Karpas-422 (cell line): Measurements from ENCODE around the gene RPL39. TPM values are rescaled to one million over a fixed set of nuclear protein-coding genes. Genes with fewer than 3 reads are reported as not detected.
"Not testable (repeated sequence)": the region's sequence is repeated elsewhere in the genome, so short reads cannot be mapped to it uniquely, and the experiment has no call there.

Experiments used
- DNase-seq: peaks from one replicate; pipeline ENCODE4 v3.0.0-alpha.2; 2015
- H2AFZ ChIP-seq: fragments of 200-600 bp; sonication (generic); 2 replicates; pipeline ENCODE4 v1.6.1; 2014; ENCODE audit warnings: antibody characterized with exemption, low read length, mixed read lengths
- H3K27ac ChIP-seq: fragments of 200-600 bp; sonication (generic); 2 replicates; pipeline ENCODE4 v1.5.1; 2014; ENCODE audit warnings: mild to moderate bottlenecking, low read length, moderate library complexity
- H3K27me3 ChIP-seq: fragments of 200-600 bp; sonication (generic); 2 replicates; pipeline ENCODE4 v1.6.1; 2014; ENCODE audit warnings: low read length, mixed read lengths
- H3K36me3 ChIP-seq: fragments of 200-600 bp; sonication (generic); 2 replicates; pipeline ENCODE4 v1.6.1; 2014; ENCODE audit warnings: low read length, mixed read lengths; ENCODE audit not compliant: insufficient read depth
- H3K4me1 ChIP-seq: fragments of 200-600 bp; sonication (generic); 2 replicates; pipeline ENCODE4 v1.6.1; 2014; ENCODE audit warnings: mild to moderate bottlenecking, low read length, mixed read lengths
- H3K4me2 ChIP-seq: fragments of 200-600 bp; sonication (generic); 2 replicates; pipeline ENCODE4 v1.6.1; 2014; ENCODE audit warnings: low read length, low read depth, mild to moderate bottlenecking; ENCODE audit not compliant: poor library complexity, severe bottlenecking
- H3K4me3 ChIP-seq: fragments of 200-600 bp; sonication (generic); 2 replicates; pipeline ENCODE4 v1.5.1; 2014; ENCODE audit warnings: mild to moderate bottlenecking, antibody characterized with exemption, low read length, mixed read lengths
- H3K79me2 ChIP-seq: fragments of 200-600 bp; sonication (generic); 2 replicates; pipeline ENCODE4 v1.6.1; 2014; ENCODE audit warnings: mild to moderate bottlenecking, low read length, mixed read lengths
- H3K9ac ChIP-seq: fragments of 200-600 bp; sonication (generic); 2 replicates; pipeline ENCODE4 v1.6.0; 2014; ENCODE audit warnings: low read length
- H3K9me2 ChIP-seq: fragments of 200-600 bp; sonication (generic), shearing (Covaris generic); replicated peaks from 2 replicates; pipeline ENCODE4 v1.6.0; 2014; ENCODE audit warnings: mild to moderate bottlenecking, low read length, moderate library complexity; ENCODE audit not compliant: insufficient read depth
- H3K9me3 ChIP-seq: fragments of 300-700, 200-600 bp; sonication (generic); 2 replicates; pipeline ENCODE4 v1.6.1; 2014; ENCODE audit warnings: low read length, mixed read lengths
- H4K20me1 ChIP-seq: fragments of 200-600 bp; sonication (generic); 2 replicates; pipeline ENCODE4 v1.6.1; 2014; ENCODE audit warnings: mild to moderate bottlenecking, antibody characterized with exemption, low read length, low read depth; ENCODE audit not compliant: insufficient read depth
- small RNA-seq: library from RNA; depleted of rRNA; stranded (forward); fragments of <200 nt; gene quantifications from one replicate; pipeline ENCODE3, GENCODE V24; 2014
- total RNA-seq: library from RNA; depleted of rRNA; stranded (reverse); fragments of >200 nt; shearing (Covaris generic); gene quantifications from 2 replicates; pipeline ENCODE4 v1.2.3, GENCODE V29; 2014; ENCODE audit warnings: low replicate concordance; rRNA removed

Gene RPL39
- total RNA-seq, 1 experiment from 2014 or later, result 3,006 TPM

GRCh38 chrX:119750131-119750530, 41.3 kb downstream of the RPL39 start:
- not testable (repeated sequence) for H3K9me3 ChIP-seq, H3K9me2 ChIP-seq, H3K4me2 ChIP-seq, H4K20me1 ChIP-seq, H3K79me2 ChIP-seq, H3K4me1 ChIP-seq, H3K9ac ChIP-seq, H3K36me3 ChIP-seq, H3K27ac ChIP-seq, H2AFZ ChIP-seq, H3K4me3 ChIP-seq, H3K27me3 ChIP-seq, DNase-seq

- Histone ChIP-seq H3K79me2 (no peaks in the 10 kb centered on the region), H3K27ac (no peak overlapping the region), H3K9me2 (no peaks in the 10 kb centered on the region), H3K9ac (no peak overlapping the region), H3K4me1 (no peaks in the 10 kb centered on the region), H3K27me3 (no peaks in the 10 kb centered on the region), H3K4me3 (no peak overlapping the region), H3K36me3 (no peaks in the 10 kb centered on the region), H4K20me1 (no peaks in the 10 kb centered on the region), H3K9me3 (no peaks in the 10 kb centered on the region), H3K4me2 (no peak overlapping the region), H2AFZ (no peak overlapping the region)
- no peak for DNase-seq
Observed at GRCh38 chrX:119745283-119745848, 46.1 kb downstream of the RPL39 start.

- H3K9me2 ChIP-seq, result no peaks in the 10 kb centered on the region
- H3K79me2 ChIP-seq, result no peaks in the 10 kb centered on the region
- H2AFZ ChIP-seq, result no peak overlapping the region
Observed at GRCh38 chrX:119738742-119739141, 52.7 kb downstream of the RPL39 start.

More at GRCh38 chrX:119738742-119739141, 52.7 kb downstream of the RPL39 start:
- Histone ChIP-seq H3K27me3 (no peaks in the 10 kb centered on the region), H4K20me1 (no peaks in the 10 kb centered on the region), H3K27ac (no peak overlapping the region), H3K4me1 (no peaks in the 10 kb centered on the region), H3K9me3 (no peaks in the 10 kb centered on the region), H3K4me2 (no peak overlapping the region), H3K9ac (no peak overlapping the region), H3K4me3 (no peak overlapping the region), H3K36me3 (no peaks in the 10 kb centered on the region)
- no peak for DNase-seq

Small RNAs within 50 kb of the gene (small RNA-seq; reads per million reads assigned to genes)
- not detected for gene SNORA69

Other genes with a start within 250 kb of the RPL39 start
- 36.7 and 44.0 TPM in 2 replicates for gene STEEP1, start 226.2 kb downstream of the RPL39 start, total RNA-seq
- 43.0 and 54.7 TPM in 2 replicates for gene UBE2A, start 217.1 kb downstream of the RPL39 start, total RNA-seq
- 10.1 and 18.0 TPM in 2 replicates for gene NKRF, start 185.2 kb downstream of the RPL39 start, total RNA-seq
- 20.2 and 23.2 TPM in 2 replicates for gene SEPTIN6, start 98.5 kb downstream of the RPL39 start, total RNA-seq
- not detected in 2 replicates for gene SOWAHD, start 33.0 kb downstream of the RPL39 start, total RNA-seq
- gene UPF3B, start 61.3 kb upstream of the RPL39 start, total RNA-seq, result 7.8 and 8.9 TPM in 2 replicates
- gene RNF113A, start 80.1 kb upstream of the RPL39 start, total RNA-seq, result 28.6 and 41.1 TPM in 2 replicates
- gene NDUFA1, start 80.2 kb upstream of the RPL39 start, total RNA-seq, result 147 and 150 TPM in 2 replicates
- not detected in 2 replicates for gene AKAP14, start 104.3 kb upstream of the RPL39 start, total RNA-seq
- 4.2 and 6.5 TPM in 2 replicates for gene NKAP, start 152.1 kb upstream of the RPL39 start, total RNA-seq